Mesothelial cell of epicardium (in vitro differentiated cells): ENCODE results near the gene CAMP. TPM values are rescaled to one million over a fixed set of nuclear protein-coding genes. Genes with fewer than 3 reads are reported as not detected.

Experiments used
- DNase-seq, 2 experiments: peaks; one replicate each; pipeline ENCODE4 v3.0.0; 2021; ENCODE audit warnings: low spot score in 2 of 2; ENCODE audit not compliant: unreplicated experiment in 2 of 2
- H3K27ac Mint-ChIP-seq: 2 replicates; pipeline ENCODE4 v1.8.0; 2021; ENCODE audit warnings: mixed read lengths
- H3K27me3 Mint-ChIP-seq: 2 replicates; pipeline ENCODE4 v1.8.0; 2021; ENCODE audit warnings: low read depth, mixed read lengths
- H3K36me3 Mint-ChIP-seq: 2 replicates; pipeline ENCODE4 v1.8.0; 2021; ENCODE audit warnings: mixed read lengths
- H3K4me1 Mint-ChIP-seq: 2 replicates; pipeline ENCODE4 v1.8.0; 2021; ENCODE audit warnings: mixed read lengths
- H3K4me3 Mint-ChIP-seq: 2 replicates; pipeline ENCODE4 v1.8.0; 2021; ENCODE audit warnings: mild to moderate bottlenecking, moderate library complexity, mixed read lengths
- H3K9me3 Mint-ChIP-seq: 2 replicates; pipeline ENCODE4 v1.8.0; 2021; ENCODE audit warnings: mixed read lengths
- CTCF ChIP-seq: fragments of 200-600 bp; sonication (generic); IDR thresholded peaks from one replicate; pipeline ENCODE4 v1.5.0; 2021; ENCODE audit warnings: antibody characterized with exemption; ENCODE audit not compliant: unreplicated experiment
- total RNA-seq: library from RNA; stranded (reverse); gene quantifications from 3 replicates; pipeline ENCODE4 v1.2.1, GENCODE V29; 2021

The CAMP gene
- total RNA-seq, 1 donor from 2014 or later, result not detected

- Mint-ChIP-seq H3K4me3 (no peak overlapping the region), H3K4me1 (no peaks in the 10 kb centered on the region), H3K27ac (no peak overlapping the region), H3K9me3 (no peaks in the 10 kb centered on the region), H3K36me3 (peaks cover 12% of the 10 kb centered on the region), H3K27me3 (no peaks in the 10 kb centered on the region)
- no peak for DNase-seq
- no peak for TF ChIP-seq CTCF
These were observed 24.1 kb downstream of the CAMP start for GRCh38 chr3:48247401-48247811.

GRCh38 chr3:48248095-48248850 lies 25.0 kb downstream of the CAMP start:
- DNase-seq, result no peak
- Mint-ChIP-seq H3K36me3 (peaks cover 16% of the 10 kb centered on the region), H3K4me3 (no peak overlapping the region), H3K4me1 (no peaks in the 10 kb centered on the region), H3K27ac (no peak overlapping the region), H3K9me3 (no peaks in the 10 kb centered on the region), H3K27me3 (no peaks in the 10 kb centered on the region)
- TF ChIP-seq CTCF, result no peak

- H3K4me1 Mint-ChIP-seq, result no peaks in the 10 kb centered on the region
- H3K27ac Mint-ChIP-seq, result no peak overlapping the region
- DNase-seq, result no peak
- H3K36me3 Mint-ChIP-seq, result peaks cover 38% of the 10 kb centered on the region
- no peak for TF ChIP-seq CTCF
- H3K9me3 Mint-ChIP-seq, result peaks cover 9% of the 10 kb centered on the region
- H3K4me3 Mint-ChIP-seq, result no peak overlapping the region
- no peaks in the 10 kb centered on the region for H3K27me3 Mint-ChIP-seq
These were observed 33.3 kb downstream of the CAMP start for GRCh38 chr3:48256557-48256956.

- no peak overlapping the region for H3K27ac Mint-ChIP-seq
- H3K4me3 Mint-ChIP-seq, result no peak overlapping the region
- TF ChIP-seq CTCF, result no peak
- H3K27me3 Mint-ChIP-seq, result no peaks in the 10 kb centered on the region
- H3K9me3 Mint-ChIP-seq, result peaks cover 9% of the 10 kb centered on the region
- H3K36me3 Mint-ChIP-seq, result peaks cover 43% of the 10 kb centered on the region
- no peaks in the 10 kb centered on the region for H3K4me1 Mint-ChIP-seq
- DNase-seq, result no peak
These were observed 35.2 kb downstream of the CAMP start for GRCh38 chr3:48258530-48258929.

GRCh38 chr3:48267782-48268181 lies 44.5 kb downstream of the CAMP start:
- peaks cover 26% of the 10 kb centered on the region for H3K36me3 Mint-ChIP-seq
- no peak overlapping the region for H3K27ac Mint-ChIP-seq

More at GRCh38 chr3:48267782-48268181, 44.5 kb downstream of the CAMP start:
- H3K4me3 Mint-ChIP-seq, result no peak overlapping the region
- H3K27me3 Mint-ChIP-seq, result no peaks in the 10 kb centered on the region
- no peaks in the 10 kb centered on the region for H3K4me1 Mint-ChIP-seq
- no peak for TF ChIP-seq CTCF
- H3K9me3 Mint-ChIP-seq, result no peaks in the 10 kb centered on the region
- no peak for DNase-seq
